ENCODE measurements around the gene SPATA12. TPM values are rescaled to one million over a fixed set of nuclear protein-coding genes. Genes with fewer than 3 reads are reported as not detected.

Gene SPATA12
- total and polyA plus RNA-seq, 2 donors (not counting 3 experiments of a cell fraction or from before 2014, with no cell fraction given), result 0.18 TPM; not detected in 1

GRCh38 chr3:57057351-57057750 lies 3.1 kb upstream of the SPATA12 start:
- ChIA-PET POLR2A (no interaction called here), CTCF (no interaction called here)
- Histone ChIP-seq H3K9me1 (replicated peaks; ENCODE audit: control insufficient read depth, extremely low read depth, insufficient read depth, low read length) (no peaks in the 10 kb centered on the region), H3K9ac (replicated peaks; ENCODE audit: extremely low read depth, insufficient read depth, low read length) (no peak overlapping the region), H3K4me1 (ENCODE audit: control insufficient read depth, extremely low read depth, insufficient read depth, low read length) (peaks cover 22% of the 10 kb centered on the region), H3K4me3 (replicated peaks in 1 of 3; ENCODE audit: insufficient read depth in 1 of 3, low read depth in 1 of 3, low read length in 3 of 3) (no peak overlapping the region), H2AFZ (ENCODE audit: low read depth, low read length) (no peak overlapping the region), H3K79me2 (ENCODE audit: control insufficient read depth, insufficient read depth, low read length) (no peaks in the 10 kb centered on the region), H3K36me3 (ENCODE audit: control insufficient read depth in 2 of 2, extremely low read depth in 1 of 2, insufficient read depth in 2 of 2, low read length in 2 of 2) (no peaks in the 10 kb centered on the region), H3K9me3 (replicated peaks; ENCODE audit: control insufficient read depth, insufficient read depth, low read length) (no peaks in the 10 kb centered on the region), H3K4me2 (ENCODE audit: insufficient read depth, low read length) (no peak overlapping the region), H3K27ac (ENCODE audit: insufficient read depth, low read depth, low read length) (no peak overlapping the region), H4K20me1 (replicated peaks; ENCODE audit: control insufficient read depth, extremely low read depth, insufficient read depth, low read length) (no peaks in the 10 kb centered on the region), H3K27me3 (ENCODE audit: control insufficient read depth in 2 of 2, insufficient read depth in 2 of 2, low read length in 2 of 2) (peaks cover 0 to 2% of the 10 kb centered on the region in 2 experiments)
- DNase-seq (ENCODE audit: low read depth, low spot score) (no peak), FAIRE-seq (no peak)
- dilution Hi-C loops (cut with MboI; ENCODE audit: extremely low pct_ligation_motif_present, low sequenced_read_pairs), result no loop called here
- TF ChIP-seq POLR2AphosphoS5 (IDR thresholded peaks at IDR 0.05; ENCODE audit: insufficient read depth, low read depth, low read length) (no peak), GATA2 (IDR thresholded peaks at IDR 0.05; ENCODE audit: insufficient read depth, insufficient read length, low read depth, low read length) (no peak), FOS (IDR thresholded peaks at IDR 0.05; ENCODE audit: borderline replicate concordance, insufficient read depth, low read length) (no peak), MAX (IDR thresholded peaks at IDR 0.05; ENCODE audit: insufficient read depth, insufficient read length) (no peak), JUN (IDR thresholded peaks at IDR 0.05; ENCODE audit: borderline replicate concordance, insufficient read depth, insufficient read length, low read depth) (no peak), CTCF (IDR thresholded peaks at IDR 0.05; ENCODE audit: extremely low read depth in 1 of 2, insufficient read depth in 1 of 2, low read depth in 1 of 2, low read length in 2 of 2) (no peak), POLR2A (IDR thresholded peaks at IDR 0.05; ENCODE audit: low read depth, low read length) (no peak), MYC (IDR thresholded peaks at IDR 0.05; ENCODE audit: low read depth, low read length) (no peak), EZH2 (IDR thresholded peaks at IDR 0.05; ENCODE audit: borderline replicate concordance, low read depth, low read length, severe bottlenecking) (no peak)
- BruUV-seq (replicated peaks), result no TSS peak
- intact Hi-C loops (cut with micrococcal nuclease), result no loop called here

All from endothelial cell of umbilical vein (primary cell).